ENCODE results near the gene CNTN3. TPM values are rescaled to one million over a fixed set of nuclear protein-coding genes. Genes with fewer than 3 reads are reported as not detected.

The CNTN3 gene
- total RNA-seq, 1 experiment from 2014 or later, result not detected

DNA sequence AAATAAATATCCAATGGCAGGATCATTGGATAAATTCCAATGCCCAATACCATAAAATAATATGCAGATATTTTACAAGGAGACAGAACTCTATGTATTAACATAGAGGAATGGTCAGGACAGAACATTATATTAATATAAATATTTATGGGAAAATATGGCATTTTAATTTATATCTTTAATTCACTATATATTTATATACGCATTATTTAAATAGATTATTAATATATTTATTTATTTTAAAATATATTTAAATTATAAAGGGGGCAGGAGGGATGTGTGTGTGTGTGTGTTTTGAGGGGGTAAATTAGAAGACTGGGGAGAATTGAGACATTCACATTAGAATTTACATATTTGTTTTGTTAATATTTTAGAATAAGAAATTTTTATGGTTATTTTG, 31.6 kb upstream of the CNTN3 start:
- H3K9me3 ChIP-seq (ENCODE audit: low read length), result peaks cover 16% of the 10 kb centered on the region; the same call in 1 of the 2 replicates
- no peak overlapping the region for H3K4me3 ChIP-seq (ENCODE audit: low read length)
- ChIA-PET POLR2A (ENCODE audit: unreplicated experiment) (no interaction called here), CTCF (no interaction called here)
- no peak overlapping the region for H3K4me2 ChIP-seq (ENCODE audit: low read length)
- no peaks in the 10 kb centered on the region for H3K9me2 ChIP-seq (replicated peaks; ENCODE audit: low read length)
- H3K79me2 ChIP-seq (ENCODE audit: low read length), result no peaks in the 10 kb centered on the region
- H3F3A ChIP-seq (ENCODE audit: low read length, unreplicated experiment), result no peaks in the 10 kb centered on the region
- no peak overlapping the region for H3K9ac ChIP-seq (ENCODE audit: low read length)
- no TSS peak for BruUV-seq (replicated peaks)
- no peaks in the 10 kb centered on the region for H3K4me1 ChIP-seq (ENCODE audit: insufficient read depth, low read length)
- no peak for TF ChIP-seq EZH2 (IDR thresholded peaks at IDR 0.05; ENCODE audit: low read length, unreplicated experiment)
- TF ChIP-seq CTCF (conservative IDR thresholded peaks at IDR 0.05; ENCODE audit: low read depth, low read length), result no peak
- TF ChIP-seq EZH2phosphoT487 (IDR thresholded peaks at IDR 0.05; ENCODE audit: borderline replicate concordance, low read length), result no peak
- H3K27ac ChIP-seq (ENCODE audit: low read length), result no peak overlapping the region
- no peaks in the 10 kb centered on the region for H3K36me3 ChIP-seq (ENCODE audit: low read depth, low read length)
- ATAC-seq (no peak), DNase-seq (no peak)
- no peaks in the 10 kb centered on the region for H4K20me1 ChIP-seq (ENCODE audit: low read length)
- no peaks in the 10 kb centered on the region for H3K27me3 ChIP-seq (ENCODE audit: low read length)
- intact Hi-C loops (cut with micrococcal nuclease), result no loop called here
- no peak overlapping the region for H2AFZ ChIP-seq (ENCODE audit: low read length)

- DNase-seq (no peak), ATAC-seq (no peak)
- Histone ChIP-seq H3K27ac (ENCODE audit: low read length) (no peak overlapping the region), H2AFZ (ENCODE audit: low read length) (no peak overlapping the region), H3F3A (ENCODE audit: low read length, unreplicated experiment) (no peaks in the 10 kb centered on the region), H3K4me2 (ENCODE audit: low read length) (no peak overlapping the region), H3K9ac (ENCODE audit: low read length) (no peak overlapping the region), H3K4me1 (ENCODE audit: insufficient read depth, low read length) (no peaks in the 10 kb centered on the region), H3K36me3 (ENCODE audit: low read depth, low read length) (no peaks in the 10 kb centered on the region), H3K27me3 (ENCODE audit: low read length) (no peaks in the 10 kb centered on the region), H3K4me3 (ENCODE audit: low read length) (no peak overlapping the region), H4K20me1 (ENCODE audit: low read length) (no peaks in the 10 kb centered on the region), H3K9me2 (replicated peaks; ENCODE audit: low read length) (no peaks in the 10 kb centered on the region), H3K9me3 (ENCODE audit: low read length) (peaks cover 28% of the 10 kb centered on the region), H3K79me2 (ENCODE audit: low read length) (no peaks in the 10 kb centered on the region)
- intact Hi-C loops (cut with micrococcal nuclease), result no loop called here
- ChIA-PET CTCF (no interaction called here), POLR2A (ENCODE audit: unreplicated experiment) (no interaction called here)
- TF ChIP-seq EZH2phosphoT487 (IDR thresholded peaks at IDR 0.05; ENCODE audit: borderline replicate concordance, low read length) (no peak), EZH2 (IDR thresholded peaks at IDR 0.05; ENCODE audit: low read length, unreplicated experiment) (no peak), CTCF (conservative IDR thresholded peaks at IDR 0.05; ENCODE audit: low read depth, low read length) (no peak)
- BruUV-seq (replicated peaks), result no TSS peak
Observed at GRCh38 chr3:74643636-74644035, 29.2 kb upstream of the CNTN3 start.

- no peaks in the 10 kb centered on the region for H4K20me1 ChIP-seq (ENCODE audit: low read length)
- H3K36me3 ChIP-seq (ENCODE audit: low read depth, low read length), result no peaks in the 10 kb centered on the region
- intact Hi-C loops (cut with micrococcal nuclease), result no loop called here
- no peak overlapping the region for H2AFZ ChIP-seq (ENCODE audit: low read length)
- H3K9ac ChIP-seq (ENCODE audit: low read length), result no peak overlapping the region
- no peaks in the 10 kb centered on the region for H3F3A ChIP-seq (ENCODE audit: low read length, unreplicated experiment)
- H3K4me3 ChIP-seq (ENCODE audit: low read length), result no peak overlapping the region
- no peaks in the 10 kb centered on the region for H3K79me2 ChIP-seq (ENCODE audit: low read length)
- H3K4me1 ChIP-seq (ENCODE audit: insufficient read depth, low read length), result no peaks in the 10 kb centered on the region
- no peak for ATAC-seq
- no peak overlapping the region for H3K27ac ChIP-seq (ENCODE audit: low read length)
- H3K9me2 ChIP-seq (replicated peaks; ENCODE audit: low read length), result no peaks in the 10 kb centered on the region
- DNase-seq, result no peak
- peaks cover 28% of the 10 kb centered on the region for H3K9me3 ChIP-seq (ENCODE audit: low read length)
- ChIA-PET CTCF (no interaction called here), POLR2A (ENCODE audit: unreplicated experiment) (no interaction called here)
- no peaks in the 10 kb centered on the region for H3K27me3 ChIP-seq (ENCODE audit: low read length)
- H3K4me2 ChIP-seq (ENCODE audit: low read length), result no peak overlapping the region
- no peak for TF ChIP-seq EZH2phosphoT487 (IDR thresholded peaks at IDR 0.05; ENCODE audit: borderline replicate concordance, low read length)
- no peak for TF ChIP-seq CTCF (conservative IDR thresholded peaks at IDR 0.05; ENCODE audit: low read depth, low read length)
- no TSS peak for BruUV-seq (replicated peaks)
Observed at GRCh38 chr3:74642876-74643275, 28.4 kb upstream of the CNTN3 start.

All from PC-3 (cell line).